HG02981 (cell line): ENCODE data around the gene STUM.
"Not testable (repeated sequence)": the region's sequence is repeated elsewhere in the genome, so short reads cannot be mapped to it uniquely, and the experiment has no call there.

ENCODE experiments used
- ATAC-seq: cut with Tn5 transposase; IDR thresholded peaks from one replicate; pipeline ENCODE4 v1.9.1; 2021; ENCODE audit warnings: mild to moderate bottlenecking, moderate library complexity; ENCODE audit not compliant: unreplicated experiment

STUM gene, protein sequence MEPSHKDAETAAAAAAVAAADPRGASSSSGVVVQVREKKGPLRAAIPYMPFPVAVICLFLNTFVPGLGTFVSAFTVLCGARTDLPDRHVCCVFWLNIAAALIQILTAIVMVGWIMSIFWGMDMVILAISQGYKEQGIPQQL

DNA sequence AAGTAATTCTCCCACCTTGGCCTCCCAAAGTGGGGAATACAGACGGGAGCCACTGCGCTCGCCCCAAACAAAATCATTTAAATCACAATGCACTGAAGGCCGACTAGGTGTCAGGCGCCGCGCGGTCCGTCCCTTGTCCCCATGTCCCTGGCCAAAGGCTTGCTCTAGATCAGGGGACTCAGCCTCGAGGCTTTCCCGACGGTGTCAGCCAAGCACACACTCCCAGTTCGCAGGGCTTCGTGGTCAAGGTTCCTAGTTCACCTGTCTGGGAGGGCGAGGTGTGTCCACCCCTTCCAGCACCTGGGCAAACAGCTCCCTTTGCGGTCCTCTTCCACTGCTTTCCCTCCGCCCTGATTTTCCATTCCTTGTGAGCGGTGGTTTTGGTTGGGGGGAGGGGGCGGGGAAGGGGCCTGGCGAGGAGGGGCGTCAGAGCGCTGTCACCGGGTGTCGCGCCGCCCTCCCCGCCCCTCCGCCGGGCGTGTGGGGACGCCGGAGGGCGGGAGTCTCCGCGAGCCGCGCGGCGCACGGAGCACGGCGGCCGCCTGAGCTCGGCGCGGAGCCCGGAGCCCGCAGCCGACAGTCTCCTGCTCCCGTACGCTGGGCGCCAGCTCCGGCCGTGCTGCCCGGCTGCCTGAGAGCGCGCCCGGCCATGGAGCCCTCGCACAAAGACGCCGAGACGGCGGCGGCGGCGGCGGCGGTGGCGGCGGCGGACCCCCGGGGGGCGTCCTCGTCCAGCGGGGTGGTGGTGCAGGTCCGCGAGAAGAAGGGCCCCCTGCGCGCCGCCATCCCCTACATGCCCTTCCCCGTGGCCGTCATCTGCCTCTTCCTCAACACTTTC lies at the start of gene STUM:
TSS of gene STUM (plus strand) at position 509 of the 838 bp plus-strand sequence. CDS start at position 650, 141 bp downstream.
- no peak for ATAC-seq

DNA sequence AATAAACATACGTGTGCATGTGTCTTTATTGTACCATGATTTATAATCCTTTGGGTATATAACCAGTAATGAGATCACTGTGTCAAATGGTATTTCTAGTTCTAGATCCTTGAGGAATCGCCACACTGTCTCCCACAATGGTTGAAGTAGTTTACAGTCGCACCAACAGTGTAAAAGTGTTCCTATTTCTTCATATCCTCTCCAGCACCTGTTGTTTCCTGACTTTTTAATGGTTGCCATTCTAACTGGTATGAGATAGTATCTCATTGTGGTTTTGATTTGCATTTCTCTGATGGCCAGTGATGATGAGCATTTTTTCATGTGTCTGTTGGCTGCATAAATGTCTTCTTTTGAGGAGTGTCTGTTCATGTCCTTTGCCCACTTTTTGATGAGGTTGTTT lies 48.9 kb upstream of the STUM start:
- not testable (repeated sequence) for ATAC-seq

DNA sequence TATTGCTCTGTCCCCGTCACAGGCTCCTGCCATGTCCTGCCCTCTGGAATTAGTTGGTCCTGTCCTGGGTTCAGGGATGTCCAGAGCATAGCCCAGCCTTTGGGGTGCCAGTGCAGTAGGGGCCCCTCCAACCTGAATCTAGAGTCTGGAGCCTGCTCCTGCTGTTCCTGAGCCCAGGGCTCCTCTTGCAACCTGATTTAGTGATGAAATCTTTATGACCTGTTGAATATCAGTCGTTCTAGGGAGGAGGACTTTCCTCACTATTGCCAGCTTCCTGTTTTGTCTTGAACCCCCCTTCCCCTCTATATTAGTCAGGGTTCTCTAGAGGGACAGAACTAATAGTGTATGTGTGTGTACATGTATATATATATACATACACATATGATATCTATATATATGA lies 42.5 kb upstream of the STUM start:
- no peak for ATAC-seq

DNA sequence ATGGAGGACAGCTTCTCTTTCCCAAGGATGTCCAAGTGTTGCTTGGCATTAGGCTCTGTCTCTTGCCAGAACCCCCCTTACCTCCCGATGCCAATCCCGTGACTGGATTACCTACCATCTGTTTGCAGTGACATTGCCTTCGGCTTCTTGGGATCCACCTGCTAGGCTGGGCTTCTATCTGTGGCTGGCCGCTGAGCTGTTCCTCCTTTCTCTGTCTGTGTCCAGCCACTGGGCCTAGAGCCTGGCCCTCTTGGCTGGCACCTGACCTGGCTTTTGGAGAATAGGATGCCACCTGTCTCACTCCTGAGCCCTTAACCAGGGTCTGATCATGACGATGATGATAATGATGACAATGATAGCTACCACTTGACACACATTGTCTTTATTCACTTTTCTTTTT lies 41.6 kb upstream of the STUM start:
- no peak for ATAC-seq

DNA sequence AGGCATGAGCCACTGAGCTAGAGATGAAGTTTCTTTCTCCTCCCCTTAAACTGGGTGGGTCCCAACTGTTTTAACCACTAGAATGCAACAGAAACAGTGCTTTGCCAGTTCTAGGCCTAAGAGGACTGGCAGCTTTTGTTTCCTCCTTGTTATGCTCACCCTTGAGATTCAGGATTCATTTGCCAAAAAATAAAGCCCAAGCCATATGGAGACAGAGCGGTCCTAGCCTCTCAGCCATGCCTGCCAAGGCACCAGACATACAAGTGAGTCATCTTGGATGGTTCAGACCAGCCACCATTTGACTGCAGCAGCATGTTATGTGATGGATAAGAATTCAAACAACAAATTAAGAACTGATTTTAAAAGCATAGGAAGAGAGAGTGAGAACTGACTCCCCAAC lies 38.1 kb upstream of the STUM start:
- no peak for ATAC-seq

DNA sequence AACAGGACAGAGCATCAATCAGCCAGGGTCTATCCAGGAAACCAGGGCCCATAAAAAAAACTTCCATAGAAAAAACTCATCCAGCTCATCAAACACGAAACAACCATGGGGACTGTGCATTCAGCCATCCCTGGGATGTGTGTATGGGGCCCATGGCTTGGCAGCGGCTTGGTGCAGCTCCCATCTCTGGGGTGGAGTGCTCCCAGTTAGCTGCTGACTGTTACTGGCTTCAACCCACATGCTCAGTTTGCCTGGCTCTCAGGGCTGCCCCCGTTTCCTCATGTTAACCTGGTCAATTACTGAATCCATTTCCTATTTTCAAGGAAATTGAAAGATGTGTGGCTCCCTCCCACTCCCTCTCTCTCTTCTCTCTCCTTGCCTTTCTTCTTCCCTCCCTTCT lies 37.3 kb upstream of the STUM start:
- no peak for ATAC-seq

DNA sequence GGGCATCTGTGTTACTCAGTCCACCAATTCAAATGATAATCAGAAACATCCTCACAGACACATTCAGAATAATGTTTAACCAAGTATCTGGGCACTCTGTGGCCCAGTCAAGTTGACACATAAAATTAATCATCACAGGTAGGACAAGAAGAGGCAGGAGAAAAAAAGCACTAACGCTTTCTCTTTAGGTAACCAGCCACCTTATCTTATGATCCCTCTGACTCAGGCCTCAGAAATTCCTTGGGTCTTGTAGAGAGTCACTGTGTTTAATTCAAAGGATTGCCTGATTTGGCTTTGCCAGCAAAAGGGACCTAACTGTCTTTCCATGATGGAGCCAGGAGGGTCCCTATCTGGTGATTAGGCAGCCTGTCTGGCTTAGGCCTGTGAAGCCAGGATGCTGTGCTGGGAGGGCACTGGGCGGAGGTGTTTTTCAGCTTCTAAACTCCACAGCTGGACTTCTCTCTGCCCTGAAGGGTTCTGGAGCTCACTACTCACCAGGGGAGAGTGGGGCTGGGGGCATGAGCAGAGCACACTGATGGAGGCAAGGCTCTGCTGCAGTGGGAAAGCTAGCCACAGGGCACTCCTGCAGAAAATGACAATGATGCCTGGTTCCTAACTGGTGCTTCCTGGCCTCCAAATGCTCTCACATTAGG lies 36.4 kb upstream of the STUM start:
- ATAC-seq = no peak

DNA sequence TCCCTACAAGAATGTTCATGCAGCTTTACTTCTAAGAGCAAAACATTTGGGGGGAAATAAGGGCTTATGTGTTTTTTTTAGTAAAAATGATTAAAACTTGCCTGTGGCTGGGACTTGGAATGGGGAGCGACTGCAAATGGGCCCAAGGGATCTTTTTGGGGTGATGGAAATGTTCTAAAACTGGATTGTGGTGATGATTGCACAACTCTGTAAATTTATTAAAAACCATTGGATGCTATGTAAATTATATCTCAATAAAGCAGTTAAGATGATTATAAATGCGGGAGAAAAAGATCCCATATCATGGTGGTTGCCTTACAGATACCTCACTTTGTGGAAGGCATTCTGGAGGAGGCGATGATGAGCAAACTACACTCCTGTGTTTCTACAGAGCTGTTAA lies 30.2 kb upstream of the STUM start:
- no peak for ATAC-seq

DNA sequence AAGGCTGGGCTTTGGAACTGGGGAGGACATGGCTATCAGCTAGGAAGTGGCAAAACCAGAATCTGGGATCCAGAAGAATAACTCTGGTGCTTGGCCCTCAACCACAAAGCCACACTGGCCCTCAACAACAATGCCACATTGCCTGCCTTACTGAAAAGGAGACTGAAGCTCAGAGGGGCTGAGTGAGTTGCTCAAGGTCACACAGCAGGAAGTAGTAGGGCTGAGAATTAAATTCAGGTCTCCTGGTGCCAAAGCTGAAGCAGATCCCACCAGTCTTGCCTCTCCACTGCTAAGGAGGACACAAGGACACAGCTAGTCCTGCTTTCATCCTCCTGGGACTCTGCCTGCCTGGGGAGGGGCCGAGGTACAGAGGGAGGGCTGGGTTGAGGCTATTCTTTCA lies 29.4 kb upstream of the STUM start:
- no peak for ATAC-seq

DNA sequence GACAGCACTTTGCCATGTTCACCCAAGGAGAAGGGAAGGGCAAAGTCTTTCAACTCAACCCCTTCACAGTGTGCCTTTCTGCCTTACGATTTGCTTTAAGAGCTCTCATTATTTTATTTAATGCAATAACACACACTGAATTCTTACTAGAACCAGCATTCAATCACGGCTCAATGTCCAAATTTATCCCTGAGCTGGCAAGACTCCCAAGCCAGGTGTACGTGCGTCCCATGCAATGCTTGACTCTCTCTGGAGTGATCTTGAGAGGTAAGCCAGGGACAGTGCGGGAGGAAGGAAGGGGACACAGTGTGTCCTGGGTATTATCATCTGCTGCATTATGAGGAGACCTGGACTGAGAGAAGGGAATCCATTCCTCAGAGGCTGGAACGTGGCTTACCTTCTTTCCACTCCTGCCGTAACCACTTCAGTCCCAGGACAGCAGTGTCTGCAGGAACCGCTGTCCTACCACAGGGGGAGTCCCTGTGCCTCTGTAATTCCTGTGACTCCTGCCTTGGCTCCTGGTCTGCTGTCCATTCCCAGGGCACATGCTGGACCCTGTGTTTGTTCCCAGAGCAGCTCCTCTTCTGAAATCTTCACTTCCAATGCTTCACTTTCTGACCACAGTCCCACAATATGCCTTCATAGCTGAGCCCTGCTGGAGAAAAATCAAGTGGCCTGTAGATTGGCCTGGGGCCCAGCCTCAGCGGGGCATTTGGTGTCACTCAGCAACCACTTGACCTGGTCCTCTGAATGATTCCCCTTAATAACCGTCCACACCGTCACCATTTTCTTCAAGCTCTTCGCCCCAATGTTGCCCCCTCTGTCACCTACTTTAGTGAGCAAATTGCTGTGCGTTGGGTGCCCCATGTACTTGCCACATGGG lies 28.6 kb upstream of the STUM start:
- no peak for ATAC-seq

DNA sequence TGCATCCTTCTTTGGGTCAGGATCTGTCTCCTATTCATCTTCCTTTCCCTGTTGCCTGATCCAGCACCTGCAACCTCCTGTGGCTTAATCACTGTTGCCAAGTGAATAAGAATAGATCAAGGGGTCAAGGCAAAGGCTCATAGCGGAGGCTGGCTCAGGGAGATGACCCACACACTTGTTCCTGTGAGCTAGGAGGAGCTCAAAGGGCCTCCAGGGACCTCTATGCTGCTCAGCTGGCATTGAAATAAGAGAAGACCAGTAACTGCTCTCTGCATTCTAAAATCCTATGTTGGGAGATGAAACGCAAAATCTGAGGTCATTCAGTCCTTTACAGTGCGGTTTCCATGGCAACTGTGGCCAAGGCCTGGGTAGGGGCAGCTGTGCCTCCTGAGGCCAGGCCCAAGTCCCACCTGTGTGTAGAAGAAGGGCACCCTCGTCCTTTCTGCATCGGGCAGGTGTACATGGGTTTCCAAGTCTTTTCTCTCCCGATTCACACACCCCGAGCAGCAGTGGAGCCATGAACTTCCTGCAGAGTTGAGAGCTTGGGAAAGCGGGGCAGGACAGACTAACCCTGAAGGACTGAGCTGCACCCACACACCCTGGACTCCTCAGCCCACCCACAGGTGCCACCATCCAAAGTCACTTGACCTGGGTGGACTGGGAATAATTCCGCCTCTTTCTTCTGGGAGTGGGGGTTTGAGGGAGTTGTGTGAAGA lies 27.8 kb upstream of the STUM start:
- no peak for ATAC-seq

DNA sequence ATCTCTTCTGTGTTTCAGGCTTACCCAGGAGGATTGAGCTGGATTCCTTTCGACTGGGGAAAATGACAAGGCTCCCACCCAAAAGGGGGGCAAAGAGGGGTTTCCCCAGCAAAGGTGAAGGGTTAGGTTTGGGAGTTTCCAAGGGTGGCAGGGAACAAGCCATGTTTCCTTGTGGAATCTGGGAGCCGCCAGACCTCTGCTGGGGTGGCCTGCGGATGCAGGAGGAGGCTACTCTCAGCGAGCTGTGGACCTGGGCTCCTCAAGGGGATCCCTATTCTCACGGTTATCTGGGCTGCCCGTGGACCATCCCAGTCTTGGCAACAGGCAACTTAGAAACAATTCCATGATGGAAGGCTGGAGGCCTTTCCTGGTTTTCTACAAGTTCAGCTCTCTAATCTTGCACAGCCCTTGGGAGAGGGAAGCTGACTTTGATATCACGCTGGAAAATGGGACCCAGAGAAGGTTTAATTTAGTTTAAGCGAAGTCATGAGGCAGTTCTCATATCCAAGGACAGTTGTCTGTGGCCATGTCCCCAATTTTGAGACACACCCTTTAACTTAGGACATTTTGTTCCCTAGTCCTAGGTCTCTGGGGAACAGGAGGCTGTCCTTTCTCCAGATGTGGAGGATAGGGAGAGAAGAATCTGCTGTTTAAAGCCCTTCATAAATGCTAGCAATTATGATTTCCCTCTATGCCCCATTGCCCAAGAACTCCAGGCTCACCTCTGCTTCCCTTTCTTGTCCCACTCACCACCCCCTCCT lies 24.7 kb upstream of the STUM start:
- no peak for ATAC-seq

DNA sequence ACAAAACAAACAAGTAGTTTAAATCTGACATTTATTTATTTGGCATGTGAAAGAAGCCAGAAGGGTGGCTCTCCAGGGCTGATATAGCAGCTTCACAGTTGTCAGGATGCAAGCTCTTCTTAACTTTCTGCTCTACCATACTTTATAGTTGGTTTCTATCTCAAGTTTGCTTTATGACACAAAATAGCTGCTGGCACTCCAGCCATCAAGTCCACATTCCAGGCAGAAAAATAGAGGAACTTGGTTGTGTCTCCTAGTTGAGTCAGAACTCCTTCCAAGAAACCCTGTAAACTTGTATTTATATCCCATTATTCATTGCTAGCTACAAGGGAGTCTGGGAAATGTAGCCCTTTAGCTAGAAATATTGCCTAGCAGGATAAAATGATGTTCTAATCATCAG lies 24.0 kb upstream of the STUM start:
- ATAC-seq = no peak

DNA sequence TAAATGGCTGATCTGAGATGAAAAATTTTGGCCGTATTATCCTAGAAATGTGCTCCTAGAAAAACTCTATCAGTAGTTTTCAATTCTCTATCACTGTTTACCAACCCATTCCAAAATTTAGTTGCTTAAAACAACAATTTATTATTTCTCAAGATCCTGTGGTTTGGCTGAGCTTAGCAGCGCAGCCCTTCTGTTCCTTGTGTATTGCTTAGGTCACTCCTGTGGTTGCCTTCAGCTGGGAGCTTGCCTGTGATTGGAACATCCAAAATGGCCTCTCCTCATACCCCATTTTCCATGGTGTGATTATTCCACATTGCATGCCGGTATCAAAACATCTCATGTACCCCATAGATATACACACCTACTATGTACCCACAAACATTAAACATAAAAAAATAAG lies 22.8 kb upstream of the STUM start:
- no peak for ATAC-seq

DNA sequence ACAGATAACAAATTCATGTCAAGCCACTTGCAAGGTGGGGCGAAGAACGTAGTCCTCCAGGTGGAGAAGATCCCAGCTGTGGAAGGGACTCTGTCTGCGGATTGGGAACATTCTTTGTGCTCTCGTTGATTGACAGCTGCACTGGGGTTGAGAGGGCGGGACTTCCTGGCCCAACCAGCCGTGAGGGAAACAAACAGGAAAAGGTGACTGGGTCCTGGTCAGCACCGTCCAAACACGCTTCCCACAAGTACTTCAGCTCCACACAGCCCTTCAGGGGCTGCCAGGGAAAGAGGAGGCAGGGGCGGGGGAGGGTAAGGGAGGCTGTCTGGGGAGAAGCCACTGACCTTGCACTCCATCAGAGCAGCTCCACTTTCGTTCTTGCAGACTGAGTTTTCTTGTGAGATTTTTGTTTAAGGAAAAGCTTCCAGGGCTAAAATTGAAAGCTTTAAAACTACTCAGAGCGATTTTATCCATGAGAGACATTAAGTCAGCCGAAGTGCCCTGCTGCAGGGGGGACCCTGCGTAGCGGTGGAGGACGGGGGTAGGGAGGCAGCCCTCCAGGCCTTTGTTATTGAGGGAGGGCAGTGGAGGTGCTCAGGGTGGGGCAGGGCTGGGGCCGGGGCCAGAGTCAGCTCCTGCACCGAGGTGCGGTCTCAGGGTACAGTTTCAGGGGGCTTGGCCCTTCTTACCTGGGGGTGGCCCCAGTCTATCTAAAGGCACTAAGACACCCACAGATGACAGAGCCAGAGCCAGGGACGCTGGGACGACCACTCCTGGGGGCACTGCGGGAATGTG lies 21.6 kb upstream of the STUM start:
- no peak for ATAC-seq

DNA sequence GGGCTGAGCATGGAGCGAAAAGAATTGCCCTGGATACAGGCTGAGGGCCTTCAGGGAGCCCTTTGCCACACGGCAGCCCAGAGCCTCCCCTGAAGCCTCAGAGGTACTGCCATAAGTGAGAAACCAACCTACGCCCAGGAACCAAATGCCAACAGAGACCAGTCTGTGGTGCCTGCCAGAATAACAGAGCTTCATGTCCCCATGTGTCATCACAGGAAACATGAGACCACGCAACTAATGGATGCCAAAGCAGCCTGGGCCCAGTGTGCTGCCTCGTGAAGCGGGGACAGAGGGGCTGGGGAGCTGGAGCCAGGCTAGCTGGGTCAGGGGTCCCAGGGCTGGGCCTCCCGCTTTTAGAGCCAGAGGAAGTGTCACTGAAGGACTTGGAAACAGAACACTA lies 18.7 kb upstream of the STUM start:
- ATAC-seq = no peak

DNA sequence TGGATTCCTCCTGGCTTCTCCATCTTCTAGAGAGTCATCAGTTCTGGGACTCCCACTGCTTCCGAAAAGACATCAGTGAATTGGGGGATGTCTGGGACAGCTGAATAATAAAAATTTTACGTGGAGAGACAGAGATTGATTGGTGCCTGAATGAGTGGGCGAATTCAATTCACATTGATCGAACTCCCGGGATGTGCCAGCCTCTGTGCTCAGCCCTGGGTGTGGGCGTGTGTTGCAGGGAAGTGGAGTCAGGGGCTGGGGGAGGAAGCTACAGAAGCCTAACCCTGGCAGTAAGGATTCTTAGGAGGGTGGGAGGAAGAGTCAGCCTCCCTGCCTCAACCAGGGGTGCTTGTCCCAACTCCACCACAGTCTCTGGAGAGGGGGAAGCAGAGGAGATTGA lies 18.0 kb upstream of the STUM start:
- no peak for ATAC-seq

DNA sequence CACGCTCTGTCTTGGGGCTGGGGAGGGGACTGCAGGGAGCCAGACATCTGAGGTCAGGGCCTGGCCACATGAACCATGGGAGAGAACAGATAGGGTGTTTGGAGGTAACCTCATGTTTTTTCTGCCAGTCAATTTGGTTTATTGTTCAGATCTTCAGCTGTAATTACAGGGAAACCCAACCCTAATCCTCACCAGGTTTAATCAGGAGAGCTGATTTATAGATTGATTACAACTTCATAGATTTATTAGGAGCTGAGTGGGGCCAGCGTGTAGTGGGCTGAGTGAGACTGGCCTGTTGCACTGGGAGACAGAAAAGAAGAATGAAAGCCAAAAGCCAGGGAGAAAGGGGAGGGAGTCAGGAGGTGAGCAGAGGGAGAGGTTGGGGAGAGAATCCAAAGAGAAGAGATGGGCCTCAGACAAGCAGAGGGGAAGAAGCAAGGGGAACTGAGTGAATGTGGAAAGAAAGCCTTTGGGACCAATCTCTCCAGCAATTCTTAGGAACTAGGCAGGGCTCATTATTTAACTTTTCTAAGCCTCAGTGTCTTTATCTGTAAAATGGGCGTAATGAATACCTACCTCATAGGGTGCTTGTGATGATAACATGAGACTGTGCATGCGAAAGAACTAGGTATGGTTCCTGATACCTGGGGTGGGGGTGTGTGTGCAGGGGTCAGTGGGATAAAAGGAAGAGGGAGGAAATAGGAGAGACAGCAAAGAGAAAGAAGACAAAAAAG lies 17.0 kb upstream of the STUM start:
- ATAC-seq = no peak
